Cardiac muscle cell (in vitro differentiated cells and primary cell): ENCODE results near the gene HPD. TPM values are rescaled to one million over a fixed set of nuclear protein-coding genes. Genes with fewer than 3 reads are reported as not detected.

Experiments used
- DNase-seq, 2 donors: peaks; one replicate each; pipeline versions ENCODE4 v3.0.0 to v3.0.0-alpha.2; 2010 to 2017; ENCODE audit warnings: low read depth in 1 of 2, low spot score in 1 of 2
- H3K27ac ChIP-seq: fragments of 200-600 bp; sonication (generic); 2 replicates; pipeline ENCODE4 v1.5.1; 2016
- H3K27me3 ChIP-seq: fragments of 200-600 bp; sonication (generic); 2 replicates; pipeline ENCODE4 v1.6.0; 2016; ENCODE audit warnings: control low read depth
- H3K36me3 ChIP-seq: fragments of 200-600 bp; sonication (generic); 2 replicates; pipeline ENCODE4 v1.5.1; 2016; ENCODE audit warnings: control low read depth
- H3K4me1 ChIP-seq: fragments of 200-600 bp; sonication (generic); 2 replicates; pipeline ENCODE4 v1.8.1; 2017; ENCODE audit warnings: low read depth, mild to moderate bottlenecking, mixed run types
- H3K4me3 ChIP-seq: fragments of 200-600 bp; sonication (generic); 2 replicates; pipeline ENCODE4 v1.5.1; 2016; ENCODE audit warnings: mild to moderate bottlenecking
- H3K9me3 ChIP-seq: fragments of 200-600 bp; sonication (generic); 2 replicates; pipeline ENCODE4 v1.5.1; 2017; ENCODE audit warnings: low read depth, mild to moderate bottlenecking, control low read depth
- CTCF ChIP-seq: IDR thresholded peaks from 2 replicates; pipeline ENCODE4 v1.5.1; 2012; ENCODE audit warnings: low read depth, mild to moderate bottlenecking, low read length
- polyA plus RNA-seq: library from polyadenylated mRNA; unstranded; fragments of >200 nt; fragmentation: Nextera tagmentation; extraction: Ambion mirVana; gene quantifications from 2 replicates; pipeline ENCODE4 v1.2.1, GENCODE V29; 2016
- total RNA-seq: library from RNA; depleted of rRNA; stranded (reverse); fragments of >200 nt; gene quantifications from 2 replicates; pipeline ENCODE4 v1.2.3, GENCODE V29; 2016

Gene HPD
- total and polyA plus RNA-seq, 2 experiments from 2014 or later, result not detected

GRCh38 chr12:121799842-121800693 is 58.6 kb downstream of the HPD start:
- no peaks in the 10 kb centered on the region for H3K9me3 ChIP-seq
- no peaks in the 10 kb centered on the region for H3K27me3 ChIP-seq
- peak overlapping the region; percentile 100 for H3K27ac ChIP-seq
- DNase-seq, result peak; percentile 79 to 93
- H3K36me3 ChIP-seq, result peaks cover 3% of the 10 kb centered on the region
- TF ChIP-seq CTCF, result no peak
- peak overlapping the region; percentile 89 for H3K4me3 ChIP-seq
- H3K4me1 ChIP-seq, result peaks cover 34% of the 10 kb centered on the region

- peak overlapping the region; percentile 89 for H3K4me3 ChIP-seq
- H3K36me3 ChIP-seq, result peaks cover 3% of the 10 kb centered on the region
- peak overlapping the region; percentile 100 for H3K27ac ChIP-seq
- no peaks in the 10 kb centered on the region for H3K27me3 ChIP-seq
- DNase-seq, result peak; percentile 78 to 84
- no peak for TF ChIP-seq CTCF
- peaks cover 34% of the 10 kb centered on the region for H3K4me1 ChIP-seq
- no peaks in the 10 kb centered on the region for H3K9me3 ChIP-seq
Observed at GRCh38 chr12:121799156-121799841, 59.4 kb downstream of the HPD start.

- peak overlapping the region; percentile 89 for H3K4me3 ChIP-seq
- H3K9me3 ChIP-seq, result no peaks in the 10 kb centered on the region
- no peak for DNase-seq
- no peak for TF ChIP-seq CTCF
- H3K27me3 ChIP-seq, result no peaks in the 10 kb centered on the region
- peak overlapping the region; percentile 100 for H3K27ac ChIP-seq
- H3K36me3 ChIP-seq, result peaks cover 3% of the 10 kb centered on the region
- H3K4me1 ChIP-seq, result peaks cover 34% of the 10 kb centered on the region
Observed at GRCh38 chr12:121798787-121799155, 59.9 kb downstream of the HPD start.

GRCh38 chr12:121797937-121798786 is 60.5 kb downstream of the HPD start:
- Histone ChIP-seq H3K27me3 (no peaks in the 10 kb centered on the region), H3K9me3 (no peaks in the 10 kb centered on the region), H3K4me3 (peak overlapping the region; percentile 89), H3K36me3 (peaks cover 3% of the 10 kb centered on the region), H3K27ac (peak overlapping the region; percentile 100), H3K4me1 (peaks cover 34% of the 10 kb centered on the region)
- DNase-seq, result peak in 1 of 2 donors; percentile 44
- TF ChIP-seq CTCF, result no peak
